Pulmonary artery endothelial cell (primary cell): ENCODE data around the gene LRRC45. TPM values are rescaled to one million over a fixed set of nuclear protein-coding genes. Genes with fewer than 3 reads are reported as not detected.

Experiments
- total RNA-seq: library from RNA; depleted of rRNA; stranded (reverse); fragments of >200 nt; gene quantifications from 2 replicates; pipeline ENCODE4 v1.2.3, GENCODE V29; 2014

The LRRC45 gene
- total RNA-seq, 1 donor from 2014 or later, result 20.2 TPM

Other genes starting within 250 kb of the LRRC45 start
- not detected in 2 replicates for gene GCGR, start 219.2 kb upstream of the LRRC45 start, total RNA-seq
- 95.8 and 149 TPM in 2 replicates for gene MCRIP1, start 190.0 kb upstream of the LRRC45 start, total RNA-seq
- gene PPP1R27, start 188.3 kb upstream of the LRRC45 start, total RNA-seq, result not detected in 2 replicates
- 1,184 and 1,197 TPM in 2 replicates for gene P4HB, start 162.8 kb upstream of the LRRC45 start, total RNA-seq
- gene ARHGDIA, start 152.0 kb upstream of the LRRC45 start, total RNA-seq, result 135 and 168 TPM in 2 replicates
- gene ALYREF, start 131.7 kb upstream of the LRRC45 start, total RNA-seq, result 228 and 268 TPM in 2 replicates
- gene ANAPC11, start 131.6 kb upstream of the LRRC45 start, total RNA-seq, result 114 and 167 TPM in 2 replicates
- 0.11 and 0.20 TPM in 2 replicates for gene NPB, start 121.1 kb upstream of the LRRC45 start, total RNA-seq
- 46.2 and 53.6 TPM in 2 replicates for gene PCYT2, start 111.9 kb upstream of the LRRC45 start, total RNA-seq
- 19.1 and 28.3 TPM in 2 replicates for gene SIRT7, start 105.1 kb upstream of the LRRC45 start, total RNA-seq
- 18.3 and 24.2 TPM in 2 replicates for gene MAFG, start 95.6 kb upstream of the LRRC45 start, total RNA-seq
- 98.3 and 122 TPM in 2 replicates for gene PYCR1, start 86.0 kb upstream of the LRRC45 start, total RNA-seq
- gene MYADML2, start 76.1 kb upstream of the LRRC45 start, total RNA-seq, result not detected in 2 replicates
- 0.07 TPM in 1 of 2 replicates, not detected in the other for gene NOTUM, start 62.1 kb upstream of the LRRC45 start, total RNA-seq
- 20.4 and 25.5 TPM in 2 replicates for gene ASPSCR1, start 45.7 kb upstream of the LRRC45 start, total RNA-seq
- 39.0 and 40.9 TPM in 2 replicates for gene CENPX, start 427 bp upstream of the LRRC45 start, total RNA-seq
- gene RAC3, start 8.4 kb downstream of the LRRC45 start, total RNA-seq, result 16.9 and 45.4 TPM in 2 replicates
- gene DCXR, start 14.4 kb downstream of the LRRC45 start, total RNA-seq, result 51.8 and 56.6 TPM in 2 replicates
- gene RFNG, start 28.5 kb downstream of the LRRC45 start, total RNA-seq, result 25.7 and 29.9 TPM in 2 replicates
- 110 and 118 TPM in 2 replicates for gene GPS1, start 28.6 kb downstream of the LRRC45 start, total RNA-seq
- gene DUS1L, start 42.5 kb downstream of the LRRC45 start, total RNA-seq, result 66.1 and 84.1 TPM in 2 replicates
- gene FASN, start 74.9 kb downstream of the LRRC45 start, total RNA-seq, result 98.9 and 106 TPM in 2 replicates
- 6.9 and 9.3 TPM in 2 replicates for gene CCDC57, start 189.5 kb downstream of the LRRC45 start, total RNA-seq
- 101 and 137 TPM in 2 replicates for gene SLC16A3, start 205.7 kb downstream of the LRRC45 start, total RNA-seq